Fibroblast of lung (primary cell): ENCODE results near the gene AGT.

Experiments
- CTCF ChIP-seq, 2 donors: IDR thresholded peaks in 1 of 2; conservative IDR thresholded peaks in 1 of 2; 1 replicate in 1 of 2; 2 replicates in 1 of 2; pipeline ENCODE4 v1.5.1; 2011 to 2012; ENCODE audit warnings: low read length in 2 of 2, control low read depth in 1 of 2, inconsistent platforms in 1 of 2, low read depth in 1 of 2, mild to moderate bottlenecking in 1 of 2
- EZH2 ChIP-seq: IDR thresholded peaks from 2 replicates; pipeline ENCODE4 v1.5.1; 2012; ENCODE audit warnings: low read length, control low read depth, mild to moderate bottlenecking; ENCODE audit errors: missing control alignments

- TF ChIP-seq CTCF (conservative IDR thresholded peaks at IDR 0.05 in 1 of 2, IDR thresholded peaks at IDR 0.05 in 1 of 2; ENCODE audit: low read depth in 1 of 2, low read length in 2 of 2), result no peak
- no peak for TF ChIP-seq EZH2
These were observed 5.0 kb downstream of the AGT start for GRCh38 chr1:230708631-230709580.
